Measurements from ENCODE around the gene TSPAN32. TPM values are rescaled to one million over a fixed set of nuclear protein-coding genes. Genes with fewer than 3 reads are reported as not detected.
A peak's percentile ranks its signal among the peaks of the same experiment; 100 is the strongest.

The TSPAN32 gene
- total RNA-seq, 1 donor from 2014 or later: 12.5 TPM

GRCh38 chr11:2265854-2266585 is 35.8 kb upstream of the TSPAN32 start:
- intact Hi-C loops (cut with DNase I): no loop called here
- no peak overlapping the region for H3K4me3 ChIP-seq
- peak overlapping the region; percentile 36 for H3K27ac ChIP-seq
- H3K4me1 ChIP-seq: peaks cover 30% of the 10 kb centered on the region
- peaks cover 34% of the 10 kb centered on the region for H3K27me3 ChIP-seq (ENCODE audit: low read depth)
- no peaks in the 10 kb centered on the region for H3K36me3 ChIP-seq
- TF ChIP-seq, protein P1, sequence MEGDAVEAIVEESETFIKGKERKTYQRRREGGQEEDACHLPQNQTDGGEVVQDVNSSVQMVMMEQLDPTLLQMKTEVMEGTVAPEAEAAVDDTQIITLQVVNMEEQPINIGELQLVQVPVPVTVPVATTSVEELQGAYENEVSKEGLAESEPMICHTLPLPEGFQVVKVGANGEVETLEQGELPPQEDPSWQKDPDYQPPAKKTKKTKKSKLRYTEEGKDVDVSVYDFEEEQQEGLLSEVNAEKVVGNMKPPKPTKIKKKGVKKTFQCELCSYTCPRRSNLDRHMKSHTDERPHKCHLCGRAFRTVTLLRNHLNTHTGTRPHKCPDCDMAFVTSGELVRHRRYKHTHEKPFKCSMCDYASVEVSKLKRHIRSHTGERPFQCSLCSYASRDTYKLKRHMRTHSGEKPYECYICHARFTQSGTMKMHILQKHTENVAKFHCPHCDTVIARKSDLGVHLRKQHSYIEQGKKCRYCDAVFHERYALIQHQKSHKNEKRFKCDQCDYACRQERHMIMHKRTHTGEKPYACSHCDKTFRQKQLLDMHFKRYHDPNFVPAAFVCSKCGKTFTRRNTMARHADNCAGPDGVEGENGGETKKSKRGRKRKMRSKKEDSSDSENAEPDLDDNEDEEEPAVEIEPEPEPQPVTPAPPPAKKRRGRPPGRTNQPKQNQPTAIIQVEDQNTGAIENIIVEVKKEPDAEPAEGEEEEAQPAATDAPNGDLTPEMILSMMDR (IDR thresholded peaks at IDR 0.05): no peak
- H3K9me3 ChIP-seq: no peaks in the 10 kb centered on the region
- DNase-seq (no peak), ATAC-seq (no peak)

- intact Hi-C loops (cut with DNase I): no loop called here
- Histone ChIP-seq H3K4me3 (no peak overlapping the region), H3K27me3 (ENCODE audit: low read depth) (peaks cover 41% of the 10 kb centered on the region), H3K4me1 (peaks cover 31% of the 10 kb centered on the region), H3K36me3 (no peaks in the 10 kb centered on the region), H3K27ac (no peak overlapping the region), H3K9me3 (no peaks in the 10 kb centered on the region)
- TF ChIP-seq, protein P1 (IDR thresholded peaks at IDR 0.05): no peak
- DNase-seq (no peak), ATAC-seq (no peak)
Observed at GRCh38 chr11:2266586-2267305, 35.1 kb upstream of the TSPAN32 start.

DNA sequence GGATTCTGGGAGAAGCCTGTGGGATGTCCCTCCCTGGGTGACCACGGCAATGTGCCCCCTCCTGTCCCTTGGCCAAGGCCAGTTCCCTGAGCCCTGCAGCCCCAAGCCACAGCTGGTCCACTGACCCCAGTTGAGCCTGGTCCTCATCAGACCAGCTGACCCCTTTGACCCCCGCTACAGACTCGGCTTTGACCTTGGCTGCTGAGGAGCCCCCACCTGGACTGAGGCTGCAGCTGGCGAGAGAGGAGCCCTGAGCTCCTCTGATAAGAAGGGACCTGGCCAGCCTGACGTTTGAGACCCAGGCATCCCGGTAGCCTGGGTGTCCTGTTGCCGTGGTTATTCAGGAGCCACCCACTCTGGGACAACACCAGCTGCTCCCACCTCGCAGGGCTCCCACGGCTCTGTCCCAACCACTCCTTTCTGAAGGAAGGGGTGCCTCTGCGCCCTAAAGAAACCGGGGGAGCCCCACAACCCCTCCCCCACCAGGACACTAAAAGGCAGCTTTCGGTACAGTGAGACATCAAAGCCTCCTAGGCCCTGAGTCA is 34.4 kb upstream of the TSPAN32 start:
- H3K4me3 ChIP-seq: no peak overlapping the region
- no peak for DNase-seq
- no peaks in the 10 kb centered on the region for H3K36me3 ChIP-seq
- H3K4me1 ChIP-seq: peaks cover 31% of the 10 kb centered on the region
- no peaks in the 10 kb centered on the region for H3K9me3 ChIP-seq
- ATAC-seq: no peak
- H3K27me3 ChIP-seq (ENCODE audit: low read depth): peaks cover 47% of the 10 kb centered on the region
- no peak overlapping the region for H3K27ac ChIP-seq
- TF ChIP-seq, protein P1 (IDR thresholded peaks at IDR 0.05): no peak
- intact Hi-C loops (cut with DNase I): no loop called here

DNA sequence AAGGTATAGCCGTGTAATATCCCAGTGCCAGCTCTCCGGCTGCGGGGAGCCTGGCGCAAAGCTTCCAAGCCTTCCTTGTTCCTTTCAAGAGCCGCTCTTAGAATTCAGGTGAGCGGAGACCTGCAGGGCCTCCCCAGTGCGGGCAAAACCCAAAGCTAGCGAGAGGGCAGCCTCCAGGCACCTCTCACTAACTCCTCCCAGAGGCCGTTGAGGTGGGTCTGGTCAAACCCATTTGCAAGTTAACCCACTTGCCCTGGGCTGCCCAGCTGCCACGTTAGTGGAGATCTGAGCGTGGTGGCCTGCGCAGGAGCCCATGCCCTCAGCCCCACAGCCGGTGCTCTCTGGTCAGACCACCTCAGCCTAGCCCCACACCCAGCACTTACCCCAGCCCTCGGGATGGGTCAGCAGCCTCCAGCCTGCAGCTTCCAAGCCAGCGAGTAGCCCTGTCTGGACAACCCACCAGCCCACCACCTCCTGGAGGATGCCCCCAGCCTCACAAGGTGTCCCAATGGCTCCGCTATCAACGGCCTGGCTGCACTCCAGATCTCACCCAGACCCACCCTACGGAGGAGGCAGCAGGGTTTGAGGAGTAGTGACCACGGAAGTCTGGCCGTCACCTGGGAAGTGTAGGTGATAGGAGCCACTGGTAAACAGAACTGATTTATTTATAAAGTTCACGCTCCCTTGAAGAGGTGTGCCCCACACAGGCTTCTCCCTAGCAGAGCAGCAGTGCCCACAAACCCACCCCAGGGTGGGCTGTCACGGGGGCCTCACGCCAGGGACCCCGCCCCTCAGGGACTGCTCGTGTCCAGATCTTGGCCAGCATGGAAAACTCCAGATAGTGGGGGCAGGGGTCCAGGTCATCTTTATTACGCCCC is 33.7 kb upstream of the TSPAN32 start:
- H3K36me3 ChIP-seq: no peaks in the 10 kb centered on the region
- ATAC-seq (no peak), DNase-seq (no peak)
- TF ChIP-seq, protein P1 (IDR thresholded peaks at IDR 0.05): no peak
- H3K9me3 ChIP-seq: no peaks in the 10 kb centered on the region
- H3K27ac ChIP-seq: no peak overlapping the region
- H3K27me3 ChIP-seq (ENCODE audit: low read depth): peaks cover 53% of the 10 kb centered on the region
- peak overlapping the region; percentile 54 for H3K4me3 ChIP-seq
- peaks cover 31% of the 10 kb centered on the region for H3K4me1 ChIP-seq
- intact Hi-C loops (cut with DNase I): no loop called here
